WI38 (cell line): ENCODE measurements around the gene KRTAP5-5.
"Not testable (repeated sequence)": the region's sequence is repeated elsewhere in the genome, so short reads cannot be mapped to it uniquely, and the experiment has no call there.

Experiments
- H3K4me3 ChIP-seq: 2 replicates; pipeline ENCODE4 v1.5.1; 2011; ENCODE audit warnings: low read depth, mild to moderate bottlenecking, control low read depth, low read length
- CTCF ChIP-seq: IDR thresholded peaks from 2 replicates; pipeline ENCODE4 v1.5.1; 2012; ENCODE audit warnings: low read depth, mild to moderate bottlenecking, control low read depth, low read length

The KRTAP5-5 gene

GRCh38 chr11:1660111-1660867, 30.7 kb downstream of the KRTAP5-5 start:
- no peak for TF ChIP-seq CTCF
- no peak overlapping the region for H3K4me3 ChIP-seq

GRCh38 chr11:1661454-1662269, 32.1 kb downstream of the KRTAP5-5 start:
- not testable (repeated sequence) for H3K4me3 ChIP-seq

GRCh38 chr11:1662699-1663283, 33.2 kb downstream of the KRTAP5-5 start:
- H3K4me3 ChIP-seq: not testable (repeated sequence)

GRCh38 chr11:1665313-1665712, 35.7 kb downstream of the KRTAP5-5 start:
- no peak for TF ChIP-seq CTCF

GRCh38 chr11:1667121-1667850, 37.7 kb downstream of the KRTAP5-5 start:
- no peak overlapping the region for H3K4me3 ChIP-seq
- no peak for TF ChIP-seq CTCF

More at GRCh38 chr11:1665313-1665712, 35.7 kb downstream of the KRTAP5-5 start:
- H3K4me3 ChIP-seq: no peak overlapping the region

GRCh38 chr11:1667906-1668305, 38.3 kb downstream of the KRTAP5-5 start:
- H3K4me3 ChIP-seq: no peak overlapping the region
- TF ChIP-seq CTCF: no peak

GRCh38 chr11:1668911-1669473, 39.4 kb downstream of the KRTAP5-5 start:
- TF ChIP-seq CTCF: no peak
- H3K4me3 ChIP-seq: no peak overlapping the region
